GM13977 (cell line): ENCODE results near the gene KAZALD1.
A peak's percentile ranks its signal among the peaks of the same experiment; 100 is the strongest.

ENCODE experiments used
- DNase-seq: peaks from one replicate; pipeline ENCODE4 v3.0.0; 2012; ENCODE audit warnings: low spot score
- in situ Hi-C: fragments of 300-500 bp; cut with MboI; formaldehyde crosslinking; loops from one replicate; pipeline ENCODE4 v1.12.0; 2022; ENCODE audit warnings: low sequenced_read_pairs, low pct_unique_long_range_greater_than_20kb, mixed read lengths, inconsistent platforms; ENCODE audit not compliant: unreplicated experiment
- TF ChIP-seq, protein P1 (sequence below): IDR thresholded peaks from 2 replicates; pipeline ENCODE4 v1.5.1; 2012; ENCODE audit warnings: mild to moderate bottlenecking, control low read depth; ENCODE audit not compliant: insufficient read depth; ENCODE audit errors: extremely low read depth, missing control alignments

Gene KAZALD1

DNA sequence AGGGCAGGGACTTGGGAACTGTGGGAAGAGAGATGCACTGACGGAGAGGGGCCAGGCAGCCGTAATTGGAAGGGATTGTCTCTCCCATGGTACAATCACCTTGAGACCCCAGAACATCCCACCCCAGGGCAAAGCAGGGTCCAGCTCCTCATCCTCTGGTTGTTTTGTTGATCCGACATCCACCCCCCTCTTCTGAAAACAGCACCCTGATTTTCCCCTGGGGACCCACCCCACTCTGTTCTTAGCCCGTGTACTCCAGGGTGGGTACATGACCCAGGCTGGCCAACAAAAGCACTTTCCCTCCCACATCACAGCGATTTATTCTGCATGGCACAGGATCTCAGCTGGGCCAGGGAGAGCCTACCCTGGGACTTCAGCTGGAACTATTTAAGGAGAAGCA is 45.0 kb upstream of the KAZALD1 start:
- in situ Hi-C loops, result no loop called here
- TF ChIP-seq, protein P1, sequence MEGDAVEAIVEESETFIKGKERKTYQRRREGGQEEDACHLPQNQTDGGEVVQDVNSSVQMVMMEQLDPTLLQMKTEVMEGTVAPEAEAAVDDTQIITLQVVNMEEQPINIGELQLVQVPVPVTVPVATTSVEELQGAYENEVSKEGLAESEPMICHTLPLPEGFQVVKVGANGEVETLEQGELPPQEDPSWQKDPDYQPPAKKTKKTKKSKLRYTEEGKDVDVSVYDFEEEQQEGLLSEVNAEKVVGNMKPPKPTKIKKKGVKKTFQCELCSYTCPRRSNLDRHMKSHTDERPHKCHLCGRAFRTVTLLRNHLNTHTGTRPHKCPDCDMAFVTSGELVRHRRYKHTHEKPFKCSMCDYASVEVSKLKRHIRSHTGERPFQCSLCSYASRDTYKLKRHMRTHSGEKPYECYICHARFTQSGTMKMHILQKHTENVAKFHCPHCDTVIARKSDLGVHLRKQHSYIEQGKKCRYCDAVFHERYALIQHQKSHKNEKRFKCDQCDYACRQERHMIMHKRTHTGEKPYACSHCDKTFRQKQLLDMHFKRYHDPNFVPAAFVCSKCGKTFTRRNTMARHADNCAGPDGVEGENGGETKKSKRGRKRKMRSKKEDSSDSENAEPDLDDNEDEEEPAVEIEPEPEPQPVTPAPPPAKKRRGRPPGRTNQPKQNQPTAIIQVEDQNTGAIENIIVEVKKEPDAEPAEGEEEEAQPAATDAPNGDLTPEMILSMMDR, result no peak

GRCh38 chr10:101018118-101018599 is 43.6 kb upstream of the KAZALD1 start:
- TF ChIP-seq, protein P1, result no peak
- in situ Hi-C loops, result no loop called here
- DNase-seq, result no peak

More for the DNA sequence above, 45.0 kb upstream of the KAZALD1 start:
- no peak for DNase-seq

- in situ Hi-C loops, result no loop called here
- TF ChIP-seq, protein P1, result peak; percentile 89
- peak; percentile 85 for DNase-seq
Measured at GRCh38 chr10:101018600-101019439, 43.0 kb upstream of the KAZALD1 start.

DNA sequence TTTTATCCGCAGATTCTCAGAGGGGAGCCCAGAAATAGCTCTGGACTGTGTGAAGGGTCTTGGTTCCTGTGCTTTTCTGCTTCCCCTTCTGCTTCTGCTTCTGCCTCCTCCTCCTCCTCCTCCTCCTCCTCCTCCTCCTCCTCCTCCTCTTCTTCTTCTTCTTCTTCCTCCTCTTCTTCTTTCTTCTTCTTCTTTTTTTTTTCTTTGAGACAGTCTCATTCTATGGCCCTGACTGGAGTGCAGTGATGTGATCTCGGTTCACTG is 42.4 kb upstream of the KAZALD1 start:
- in situ Hi-C loops, result no loop called here
- DNase-seq, result no peak
- TF ChIP-seq, protein P1, result no peak

- TF ChIP-seq, protein P1, result no peak
- DNase-seq, result no peak
- in situ Hi-C loops, result no loop called here
Measured at GRCh38 chr10:101020427-101021075, 41.2 kb upstream of the KAZALD1 start.

GRCh38 chr10:101021239-101021638 is 40.5 kb upstream of the KAZALD1 start:
- in situ Hi-C loops, result no loop called here
- DNase-seq, result no peak
- TF ChIP-seq, protein P1, result no peak
